ENCODE measurements around the gene VAT1L.

The VAT1L gene

GRCh38 chr16:77890075-77890474 is 101.7 kb downstream of the VAT1L start:
- H3K4me3 Mint-ChIP-seq: no peak overlapping the region
- no peaks in the 10 kb centered on the region for H3K4me1 Mint-ChIP-seq
- no peaks in the 10 kb centered on the region for H3K9me3 Mint-ChIP-seq
- H3K27ac Mint-ChIP-seq: no peak overlapping the region
- no peaks in the 10 kb centered on the region for H3K36me3 Mint-ChIP-seq (ENCODE audit: low read depth)
- TF ChIP-seq CTCF (IDR thresholded peaks at IDR 0.05; ENCODE audit: unreplicated experiment in 3 of 3): no peak
- H3K27me3 Mint-ChIP-seq (ENCODE audit: low read depth): peaks cover 9% of the 10 kb centered on the region

- H3K4me3 Mint-ChIP-seq: no peak overlapping the region
- H3K9me3 Mint-ChIP-seq: no peaks in the 10 kb centered on the region
- H3K27ac Mint-ChIP-seq: no peak overlapping the region
- H3K27me3 Mint-ChIP-seq (ENCODE audit: low read depth): peaks cover 3% of the 10 kb centered on the region
- H3K4me1 Mint-ChIP-seq: peaks cover 8% of the 10 kb centered on the region
- H3K36me3 Mint-ChIP-seq (ENCODE audit: low read depth): no peaks in the 10 kb centered on the region
- TF ChIP-seq CTCF (IDR thresholded peaks at IDR 0.05; ENCODE audit: unreplicated experiment in 3 of 3): no peak
These were observed 105.8 kb downstream of the VAT1L start for GRCh38 chr16:77894162-77894561.

- Mint-ChIP-seq H3K4me1 (peaks cover 8% of the 10 kb centered on the region), H3K4me3 (no peak overlapping the region), H3K9me3 (no peaks in the 10 kb centered on the region), H3K36me3 (ENCODE audit: low read depth) (no peaks in the 10 kb centered on the region), H3K27ac (no peak overlapping the region), H3K27me3 (ENCODE audit: low read depth) (peaks cover 3% of the 10 kb centered on the region)
- TF ChIP-seq CTCF (IDR thresholded peaks at IDR 0.05; ENCODE audit: unreplicated experiment in 3 of 3): no peak
These were observed 107.6 kb downstream of the VAT1L start for GRCh38 chr16:77895962-77896361.

GRCh38 chr16:77896415-77897128 is 108.2 kb downstream of the VAT1L start:
- TF ChIP-seq CTCF (IDR thresholded peaks at IDR 0.05; ENCODE audit: unreplicated experiment in 3 of 3): no peak
- H3K4me3 Mint-ChIP-seq: no peak overlapping the region
- H3K36me3 Mint-ChIP-seq (ENCODE audit: low read depth): no peaks in the 10 kb centered on the region
- peaks cover 8% of the 10 kb centered on the region for H3K4me1 Mint-ChIP-seq
- H3K27me3 Mint-ChIP-seq (ENCODE audit: low read depth): peaks cover 3% of the 10 kb centered on the region
- no peaks in the 10 kb centered on the region for H3K9me3 Mint-ChIP-seq
- H3K27ac Mint-ChIP-seq: no peak overlapping the region

- Mint-ChIP-seq H3K4me3 (no peak overlapping the region), H3K27ac (no peak overlapping the region), H3K36me3 (ENCODE audit: low read depth) (no peaks in the 10 kb centered on the region), H3K4me1 (peaks cover 8% of the 10 kb centered on the region), H3K9me3 (no peaks in the 10 kb centered on the region), H3K27me3 (ENCODE audit: low read depth) (peaks cover 3% of the 10 kb centered on the region)
- TF ChIP-seq CTCF (IDR thresholded peaks at IDR 0.05; ENCODE audit: unreplicated experiment in 3 of 3): no peak
These were observed 108.7 kb downstream of the VAT1L start for GRCh38 chr16:77897129-77897437.

- H3K27me3 Mint-ChIP-seq (ENCODE audit: low read depth): peaks cover 3% of the 10 kb centered on the region
- no peak overlapping the region for H3K27ac Mint-ChIP-seq
These were observed 109.7 kb downstream of the VAT1L start for GRCh38 chr16:77897831-77898605.

More at GRCh38 chr16:77897831-77898605, 109.7 kb downstream of the VAT1L start:
- no peaks in the 10 kb centered on the region for H3K9me3 Mint-ChIP-seq
- TF ChIP-seq CTCF (IDR thresholded peaks at IDR 0.05; ENCODE audit: unreplicated experiment in 3 of 3): no peak
- H3K4me3 Mint-ChIP-seq: no peak overlapping the region
- peaks cover 8% of the 10 kb centered on the region for H3K4me1 Mint-ChIP-seq
- H3K36me3 Mint-ChIP-seq (ENCODE audit: low read depth): no peaks in the 10 kb centered on the region

Data from nephron (organoid).